GM12873 (cell line): ENCODE data around the gene AMIGO2.
A peak's percentile ranks its signal among the peaks of the same experiment; 100 is the strongest.

Source experiments
- TF ChIP-seq, protein P1 (sequence below): IDR thresholded peaks from 2 replicates; pipeline ENCODE4 v1.5.1; 2012; ENCODE audit warnings: low read depth, mild to moderate bottlenecking, moderate library complexity, low read length, control low read depth; ENCODE audit not compliant: insufficient read depth; ENCODE audit errors: missing control alignments

Gene AMIGO2

GRCh38 chr12:47033789-47034555, 45.8 kb downstream of the AMIGO2 start:
- TF ChIP-seq, protein P1, sequence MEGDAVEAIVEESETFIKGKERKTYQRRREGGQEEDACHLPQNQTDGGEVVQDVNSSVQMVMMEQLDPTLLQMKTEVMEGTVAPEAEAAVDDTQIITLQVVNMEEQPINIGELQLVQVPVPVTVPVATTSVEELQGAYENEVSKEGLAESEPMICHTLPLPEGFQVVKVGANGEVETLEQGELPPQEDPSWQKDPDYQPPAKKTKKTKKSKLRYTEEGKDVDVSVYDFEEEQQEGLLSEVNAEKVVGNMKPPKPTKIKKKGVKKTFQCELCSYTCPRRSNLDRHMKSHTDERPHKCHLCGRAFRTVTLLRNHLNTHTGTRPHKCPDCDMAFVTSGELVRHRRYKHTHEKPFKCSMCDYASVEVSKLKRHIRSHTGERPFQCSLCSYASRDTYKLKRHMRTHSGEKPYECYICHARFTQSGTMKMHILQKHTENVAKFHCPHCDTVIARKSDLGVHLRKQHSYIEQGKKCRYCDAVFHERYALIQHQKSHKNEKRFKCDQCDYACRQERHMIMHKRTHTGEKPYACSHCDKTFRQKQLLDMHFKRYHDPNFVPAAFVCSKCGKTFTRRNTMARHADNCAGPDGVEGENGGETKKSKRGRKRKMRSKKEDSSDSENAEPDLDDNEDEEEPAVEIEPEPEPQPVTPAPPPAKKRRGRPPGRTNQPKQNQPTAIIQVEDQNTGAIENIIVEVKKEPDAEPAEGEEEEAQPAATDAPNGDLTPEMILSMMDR, result no peak

DNA sequence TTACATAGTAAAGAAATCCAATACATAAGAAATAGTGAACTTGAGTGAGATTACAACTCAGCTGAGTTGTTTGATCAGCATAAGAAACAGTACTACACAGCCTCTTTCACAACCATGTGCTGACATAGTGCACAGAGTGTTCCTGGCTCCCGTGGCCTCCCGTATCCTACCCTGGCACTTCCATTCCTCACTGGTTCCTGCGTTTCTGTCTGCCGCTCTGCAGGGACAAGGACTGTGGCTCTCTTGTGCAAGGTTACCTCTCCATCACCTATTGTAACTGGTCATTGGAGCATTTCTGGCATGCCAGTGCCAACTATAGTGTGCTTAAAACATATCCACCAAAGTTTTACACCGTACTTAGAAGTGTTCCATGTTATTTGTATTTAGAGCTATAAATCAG, 46.7 kb downstream of the AMIGO2 start:
- TF ChIP-seq, protein P1, result no peak

DNA sequence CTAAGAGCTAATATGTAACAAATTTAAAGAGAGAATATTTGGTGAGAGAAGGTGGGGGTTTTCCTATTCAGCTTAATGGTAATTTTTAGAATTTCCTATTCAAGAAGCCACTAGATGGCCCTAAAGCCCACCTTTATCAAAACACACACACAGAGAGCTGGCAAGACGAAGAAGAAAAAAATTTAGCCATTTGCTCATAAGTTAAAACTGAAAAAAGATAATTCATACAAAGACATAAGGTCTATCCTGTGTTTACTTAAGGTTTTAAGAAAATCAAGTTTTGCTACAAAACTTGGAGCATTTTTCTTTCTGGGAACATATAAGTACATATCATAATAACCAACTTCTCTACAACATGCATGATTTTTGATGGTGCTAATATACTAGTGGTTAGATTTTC, 47.1 kb downstream of the AMIGO2 start:
- TF ChIP-seq, protein P1, result peak; percentile 43

DNA sequence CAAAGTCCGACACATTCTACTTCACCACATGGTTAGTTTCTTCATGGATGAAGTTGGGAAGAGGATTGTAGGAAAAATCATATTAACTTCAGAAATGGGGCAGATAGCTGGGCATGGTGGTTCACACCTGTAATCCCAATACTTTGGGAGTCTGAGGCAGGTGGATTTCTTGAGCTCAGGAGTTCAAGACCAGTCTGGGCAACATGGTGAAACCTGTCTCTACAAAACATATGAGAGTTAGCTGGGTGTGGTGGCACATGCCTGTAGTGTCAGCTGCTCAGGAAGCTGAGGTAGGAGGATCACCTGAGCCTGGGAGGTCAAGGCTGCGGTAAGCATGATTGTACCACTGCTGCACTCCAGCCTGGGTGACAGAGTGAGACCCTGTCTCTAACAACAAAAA, 49.9 kb downstream of the AMIGO2 start:
- TF ChIP-seq, protein P1, result no peak

GRCh38 chr12:47028981-47029708, 50.6 kb downstream of the AMIGO2 start:
- TF ChIP-seq, protein P1, result no peak

DNA sequence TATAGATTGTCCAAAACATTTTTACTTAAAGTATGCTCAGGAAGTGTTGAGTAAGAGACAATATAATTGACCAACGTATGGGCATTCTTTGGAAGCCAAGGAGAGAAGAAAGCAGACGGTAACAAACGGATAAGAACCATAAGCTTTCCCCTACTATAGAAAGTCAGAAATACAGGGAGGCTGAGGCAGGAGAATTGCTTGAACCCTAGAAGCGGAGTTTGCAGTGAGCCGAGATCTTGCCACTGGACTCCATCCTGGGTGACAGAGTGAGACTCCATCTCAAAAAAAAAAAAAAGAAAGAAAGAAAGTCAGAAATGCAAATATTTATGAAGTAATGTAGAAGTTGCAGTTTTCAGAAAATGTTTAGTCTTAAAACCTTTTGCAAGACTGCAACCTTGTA, 51.6 kb downstream of the AMIGO2 start:
- TF ChIP-seq, protein P1, result no peak
